Measurements from ENCODE around the gene RPEL1. TPM values are rescaled to one million over a fixed set of nuclear protein-coding genes. Genes with fewer than 3 reads are reported as not detected.

Gene RPEL1
- polyA plus RNA-seq, 3 donors: 0.11 to 0.18 (median 0.17) TPM

- DNase-seq (ENCODE audit: low read depth in 3 of 3, low spot score in 2 of 3): no peak
Observed at GRCh38 chr10:103277713-103278536, 32.2 kb downstream of the RPEL1 start.

GRCh38 chr10:103278537-103278823, 32.8 kb downstream of the RPEL1 start:
- no peak for DNase-seq (ENCODE audit: low read depth in 3 of 3, low spot score in 2 of 3)

DNA sequence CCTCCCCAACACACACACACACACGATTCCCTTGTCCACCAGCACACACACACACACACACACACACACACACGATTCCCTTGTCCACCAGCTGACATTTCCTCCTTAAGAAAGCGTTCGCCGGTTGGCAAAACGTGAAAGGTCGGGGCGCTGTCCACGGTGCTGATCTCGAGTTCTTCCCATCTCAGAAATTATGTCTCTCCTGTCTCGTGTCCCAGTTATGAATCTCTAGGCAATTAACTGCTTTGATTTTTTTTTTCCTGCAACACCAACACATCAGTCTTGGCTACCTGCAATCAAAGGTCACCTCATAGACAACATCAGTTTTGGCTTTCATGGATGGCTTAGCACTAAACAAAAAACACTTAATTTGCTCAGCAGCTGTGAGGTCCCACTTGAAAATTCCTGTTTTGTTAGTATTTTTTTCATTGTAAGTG, 33.2 kb downstream of the RPEL1 start:
- DNase-seq (ENCODE audit: low read depth in 3 of 3, low spot score in 2 of 3): peak in 2 of 3 donors; percentile 33 to 53

DNA sequence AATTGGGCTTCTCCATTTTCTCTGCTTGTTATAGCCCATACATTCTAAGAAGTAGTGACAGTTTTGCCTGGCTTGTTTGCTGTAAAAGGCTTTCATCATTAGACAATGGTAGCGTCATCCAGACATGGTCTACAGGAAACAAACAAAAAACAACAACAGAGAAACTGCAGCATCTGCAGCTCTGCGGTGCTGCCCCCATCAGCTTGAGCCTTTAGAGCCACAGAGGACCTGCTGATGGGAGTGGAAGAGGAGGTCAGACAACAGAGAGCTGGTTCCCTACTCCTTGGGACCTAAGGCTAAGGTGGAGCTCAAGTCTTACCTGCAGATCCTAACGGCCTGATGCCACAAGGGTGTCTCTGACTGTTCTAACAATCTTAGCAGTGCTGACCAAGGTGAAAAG, 34.3 kb downstream of the RPEL1 start:
- no peak for DNase-seq (ENCODE audit: low read depth in 3 of 3, low spot score in 2 of 3)

- DNase-seq (ENCODE audit: low read depth in 3 of 3, low spot score in 2 of 3): no peak
Observed at GRCh38 chr10:103280506-103280905, 34.8 kb downstream of the RPEL1 start.

GRCh38 chr10:103281753-103282152, 36.1 kb downstream of the RPEL1 start:
- DNase-seq (ENCODE audit: low read depth in 3 of 3, low spot score in 2 of 3): no peak

DNA sequence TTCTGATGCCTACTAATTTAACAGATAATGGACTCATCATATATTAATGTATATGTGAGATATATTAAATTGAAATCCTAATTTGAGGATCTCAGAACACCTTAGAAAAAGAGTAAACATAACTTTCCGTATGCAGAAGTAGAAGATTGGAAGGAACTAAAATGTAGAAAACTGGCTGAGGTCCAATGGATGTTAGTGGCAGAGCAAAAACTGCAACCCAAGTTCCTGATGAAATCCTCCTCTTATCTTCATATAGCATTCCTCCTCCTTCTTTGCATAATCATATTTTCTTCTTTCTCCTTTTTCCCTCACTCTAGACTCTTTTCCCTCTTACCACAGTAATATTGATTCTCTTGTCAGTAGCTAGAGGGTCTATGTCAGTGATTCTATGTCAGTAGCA, 37.3 kb downstream of the RPEL1 start:
- no peak for DNase-seq (ENCODE audit: low read depth in 3 of 3, low spot score in 2 of 3)

- no peak for DNase-seq (ENCODE audit: low read depth in 3 of 3, low spot score in 2 of 3)
Observed at GRCh38 chr10:103284170-103284569, 38.5 kb downstream of the RPEL1 start.

- no peak for DNase-seq (ENCODE audit: low read depth in 3 of 3, low spot score in 2 of 3)
Observed at GRCh38 chr10:103287992-103288391, 42.3 kb downstream of the RPEL1 start.

DNA sequence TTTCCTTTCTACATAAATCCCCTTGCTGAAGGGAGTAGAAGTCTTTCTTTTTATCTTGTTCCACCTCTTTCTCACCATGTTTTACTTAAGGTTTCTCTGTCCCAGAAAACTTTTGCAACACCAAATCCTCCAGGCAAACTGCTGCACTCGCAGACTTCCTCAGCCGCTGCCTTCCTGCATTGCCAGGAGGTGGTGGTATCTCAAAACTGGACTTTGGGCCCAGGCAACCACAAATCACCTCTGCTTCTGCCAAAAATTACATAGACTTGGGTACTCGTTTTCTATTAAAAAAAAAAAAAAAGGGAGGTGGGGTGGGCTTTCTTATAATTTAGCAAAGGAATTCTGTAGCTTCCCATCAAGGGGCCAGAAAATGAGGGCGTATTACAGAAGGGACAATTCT, 45.9 kb downstream of the RPEL1 start:
- DNase-seq (ENCODE audit: low read depth in 3 of 3, low spot score in 2 of 3): no peak

DNA sequence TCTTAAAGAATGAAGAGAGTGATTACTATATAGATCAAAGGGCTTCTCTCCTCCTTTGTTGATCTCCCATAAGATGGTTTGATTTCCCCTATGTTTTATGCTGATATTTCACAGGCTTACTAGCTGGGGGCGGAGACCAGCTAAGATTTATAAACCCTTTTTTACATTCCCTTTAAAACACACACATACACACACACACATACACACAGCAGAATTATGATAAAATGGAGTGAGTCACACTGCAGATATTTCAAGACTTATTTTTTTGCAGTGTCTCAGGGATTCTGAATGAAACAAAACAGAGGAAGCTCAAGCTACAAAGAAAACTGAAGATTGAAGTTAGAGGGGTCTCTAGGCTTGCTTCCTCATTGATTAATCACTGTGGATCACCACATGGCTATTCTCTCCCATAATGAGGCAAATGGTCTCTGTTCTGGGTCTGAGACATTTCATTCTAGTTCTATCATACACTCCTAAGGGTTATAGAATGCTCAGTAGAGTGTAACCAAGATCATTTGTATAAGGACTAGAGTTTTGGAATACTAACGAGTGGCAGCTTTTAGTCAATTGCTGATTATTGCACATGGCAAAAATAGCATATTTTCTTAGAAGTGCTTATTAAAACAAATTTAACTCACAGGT, 49.8 kb downstream of the RPEL1 start:
- no peak for DNase-seq (ENCODE audit: low read depth in 3 of 3, low spot score in 2 of 3)

Other genes starting within 250 kb of the RPEL1 start
- gene NT5C2, start 52.6 kb upstream of the RPEL1 start, polyA plus RNA-seq (ENCODE audit: insufficient read length in 3 of 3): 100 to 1,000 TPM in 2 of 3 donors, 10 to 100 TPM in 1; 96.4 to 110 (median 103) TPM
- gene INA, start 31.3 kb downstream of the RPEL1 start, polyA plus RNA-seq (ENCODE audit: insufficient read length in 3 of 3): under 1 TPM; 0.64 to 0.72 (median 0.69) TPM
- 10 to 100 TPM; 14.2 to 16.4 (median 14.6) TPM for gene PCGF6, start 105.3 kb downstream of the RPEL1 start, polyA plus RNA-seq (ENCODE audit: insufficient read length in 3 of 3)
- 1 to 10 TPM; 8.0 to 8.9 (median 8.2) TPM for gene TAF5, start 122.1 kb downstream of the RPEL1 start, polyA plus RNA-seq (ENCODE audit: insufficient read length in 3 of 3)
- 100 to 1,000 TPM; 245 to 260 (median 254) TPM for gene ATP5MK, start 150.6 kb downstream of the RPEL1 start, polyA plus RNA-seq (ENCODE audit: insufficient read length in 3 of 3)
- gene PDCD11, start 150.7 kb downstream of the RPEL1 start, polyA plus RNA-seq (ENCODE audit: insufficient read length in 3 of 3): 10 to 100 TPM; 31.3 to 34.0 (median 33.4) TPM
- gene CALHM2, start 206.5 kb downstream of the RPEL1 start, polyA plus RNA-seq (ENCODE audit: insufficient read length in 3 of 3): 10 to 100 TPM in 2 of 3 donors, 1 to 10 TPM in 1; 10.0 to 12.6 (median 11.7) TPM
- gene CALHM1, start 213.0 kb downstream of the RPEL1 start, polyA plus RNA-seq (ENCODE audit: insufficient read length in 3 of 3): under 1 TPM; 0.07 to 0.08 (median 0.07) TPM
- not detected for gene CALHM3, start 233.4 kb downstream of the RPEL1 start, polyA plus RNA-seq (ENCODE audit: insufficient read length in 3 of 3)
- gene NEURL1, start 247.8 kb downstream of the RPEL1 start, polyA plus RNA-seq (ENCODE audit: insufficient read length in 3 of 3): 1 to 10 TPM; 1.1 to 1.6 (median 1.3) TPM